Measurements from ENCODE around the gene CABP5. TPM values are rescaled to one million over a fixed set of nuclear protein-coding genes. Genes with fewer than 3 reads are reported as not detected.

Gene CABP5
- total RNA-seq, 1 experiment from 2014 or later: not detected

DNA sequence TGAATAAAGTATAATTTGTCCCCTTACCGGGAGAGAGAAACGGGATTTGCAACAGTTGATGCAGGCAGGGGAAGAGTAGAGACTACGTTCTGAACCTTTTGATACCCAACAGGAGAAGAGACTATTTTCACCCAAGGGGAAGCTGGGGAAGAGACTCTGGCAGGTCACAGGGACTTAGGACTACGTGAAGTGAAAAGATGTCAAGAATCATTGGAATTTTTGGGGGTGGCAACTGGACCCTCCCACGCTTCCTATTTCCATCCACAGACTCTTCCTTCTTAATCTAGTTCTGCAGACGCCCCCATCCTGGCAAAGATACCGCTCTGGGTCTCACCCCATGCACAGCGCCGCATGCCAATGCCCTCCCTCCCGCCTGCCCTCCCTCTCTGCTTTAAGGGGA is 13.8 kb downstream of the CABP5 start:
- no TSS peak for BruUV-seq (replicated peaks)
- CTCF ChIA-PET: no interaction called here
- Mint-ChIP-seq H3K36me3 (ENCODE audit: insufficient read depth, unreplicated experiment) (no peaks in the 10 kb centered on the region), H3K4me3 (ENCODE audit: unreplicated experiment) (no peak overlapping the region), H3K27me3 (ENCODE audit: insufficient read depth, unreplicated experiment) (peaks cover 71% of the 10 kb centered on the region), H3K27ac (ENCODE audit: low read depth, unreplicated experiment) (no peak overlapping the region), H3K4me1 (ENCODE audit: insufficient read depth, unreplicated experiment) (no peaks in the 10 kb centered on the region), H3K9me3 (ENCODE audit: unreplicated experiment) (no peaks in the 10 kb centered on the region)
- TF ChIP-seq, protein P1, sequence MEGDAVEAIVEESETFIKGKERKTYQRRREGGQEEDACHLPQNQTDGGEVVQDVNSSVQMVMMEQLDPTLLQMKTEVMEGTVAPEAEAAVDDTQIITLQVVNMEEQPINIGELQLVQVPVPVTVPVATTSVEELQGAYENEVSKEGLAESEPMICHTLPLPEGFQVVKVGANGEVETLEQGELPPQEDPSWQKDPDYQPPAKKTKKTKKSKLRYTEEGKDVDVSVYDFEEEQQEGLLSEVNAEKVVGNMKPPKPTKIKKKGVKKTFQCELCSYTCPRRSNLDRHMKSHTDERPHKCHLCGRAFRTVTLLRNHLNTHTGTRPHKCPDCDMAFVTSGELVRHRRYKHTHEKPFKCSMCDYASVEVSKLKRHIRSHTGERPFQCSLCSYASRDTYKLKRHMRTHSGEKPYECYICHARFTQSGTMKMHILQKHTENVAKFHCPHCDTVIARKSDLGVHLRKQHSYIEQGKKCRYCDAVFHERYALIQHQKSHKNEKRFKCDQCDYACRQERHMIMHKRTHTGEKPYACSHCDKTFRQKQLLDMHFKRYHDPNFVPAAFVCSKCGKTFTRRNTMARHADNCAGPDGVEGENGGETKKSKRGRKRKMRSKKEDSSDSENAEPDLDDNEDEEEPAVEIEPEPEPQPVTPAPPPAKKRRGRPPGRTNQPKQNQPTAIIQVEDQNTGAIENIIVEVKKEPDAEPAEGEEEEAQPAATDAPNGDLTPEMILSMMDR (IDR thresholded peaks at IDR 0.05; ENCODE audit: unreplicated experiment): no peak
- POLR2A ChIA-PET: no interaction called here
- no peak for DNase-seq (ENCODE audit: unreplicated experiment)
- intact Hi-C loops (cut with micrococcal nuclease): no loop called here

- POLR2A ChIA-PET: no interaction called here
- TF ChIP-seq, protein P1 (IDR thresholded peaks at IDR 0.05; ENCODE audit: unreplicated experiment): no peak
- no peaks in the 10 kb centered on the region for H3K4me1 Mint-ChIP-seq (ENCODE audit: insufficient read depth, unreplicated experiment)
- intact Hi-C loops (cut with micrococcal nuclease): no loop called here
- DNase-seq (ENCODE audit: unreplicated experiment): no peak
- no peaks in the 10 kb centered on the region for H3K36me3 Mint-ChIP-seq (ENCODE audit: insufficient read depth, unreplicated experiment)
- H3K9me3 Mint-ChIP-seq (ENCODE audit: unreplicated experiment): no peaks in the 10 kb centered on the region
- no peak overlapping the region for H3K27ac Mint-ChIP-seq (ENCODE audit: low read depth, unreplicated experiment)
- peaks cover 76% of the 10 kb centered on the region for H3K27me3 Mint-ChIP-seq (ENCODE audit: insufficient read depth, unreplicated experiment)
- no peak overlapping the region for H3K4me3 Mint-ChIP-seq (ENCODE audit: unreplicated experiment)
- CTCF ChIA-PET: interaction anchor here (0.6 to 0.7 kb wide), 2 partner anchors 55 to 166 kb away, joined by 3 read pairs; no protein-coding TSS in a partner anchor
- no TSS peak for BruUV-seq (replicated peaks)
These were observed 14.4 kb downstream of the CABP5 start for GRCh38 chr19:48029431-48029830.

- TF ChIP-seq, protein P1 (IDR thresholded peaks at IDR 0.05; ENCODE audit: unreplicated experiment): no peak
- peaks cover 84% of the 10 kb centered on the region for H3K27me3 Mint-ChIP-seq (ENCODE audit: insufficient read depth, unreplicated experiment)
- no peaks in the 10 kb centered on the region for H3K4me1 Mint-ChIP-seq (ENCODE audit: insufficient read depth, unreplicated experiment)
- H3K4me3 Mint-ChIP-seq (ENCODE audit: unreplicated experiment): no peak overlapping the region
- ChIA-PET CTCF (no interaction called here), POLR2A (no interaction called here)
- DNase-seq (ENCODE audit: unreplicated experiment): no peak
- no peak overlapping the region for H3K27ac Mint-ChIP-seq (ENCODE audit: low read depth, unreplicated experiment)
- intact Hi-C loops (cut with micrococcal nuclease): no loop called here
- BruUV-seq (replicated peaks): no TSS peak
- H3K9me3 Mint-ChIP-seq (ENCODE audit: unreplicated experiment): no peaks in the 10 kb centered on the region
- no peaks in the 10 kb centered on the region for H3K36me3 Mint-ChIP-seq (ENCODE audit: insufficient read depth, unreplicated experiment)
These were observed 18.4 kb downstream of the CABP5 start for GRCh38 chr19:48025480-48025879.

DNA sequence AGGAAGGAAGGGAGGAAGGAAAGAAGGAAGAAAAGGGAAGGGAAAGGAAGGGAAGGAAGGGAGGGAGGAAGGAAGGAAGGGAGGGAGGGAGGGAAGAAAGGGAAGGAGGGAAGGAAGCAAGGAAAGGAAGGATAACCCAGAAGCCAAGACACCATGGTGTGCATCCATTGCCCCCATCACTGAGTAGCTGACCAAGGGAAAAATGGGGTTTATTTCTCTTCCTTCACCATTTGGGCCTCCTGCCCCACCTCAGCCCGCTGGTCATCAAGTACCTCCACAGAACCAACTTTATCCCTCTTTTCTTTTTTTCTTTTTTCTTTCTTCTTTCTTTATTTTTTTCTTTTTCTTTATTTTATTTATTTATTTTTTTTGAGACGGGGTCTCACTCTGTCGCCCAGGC is 20.4 kb downstream of the CABP5 start:
- Mint-ChIP-seq H3K36me3 (ENCODE audit: insufficient read depth, unreplicated experiment) (no peaks in the 10 kb centered on the region), H3K27me3 (ENCODE audit: insufficient read depth, unreplicated experiment) (peaks cover 90% of the 10 kb centered on the region), H3K4me1 (ENCODE audit: insufficient read depth, unreplicated experiment) (no peaks in the 10 kb centered on the region), H3K9me3 (ENCODE audit: unreplicated experiment) (no peaks in the 10 kb centered on the region), H3K27ac (ENCODE audit: low read depth, unreplicated experiment) (no peak overlapping the region), H3K4me3 (ENCODE audit: unreplicated experiment) (no peak overlapping the region)
- ChIA-PET CTCF (interaction anchor here (0.6 to 0.7 kb wide), 3 partner anchors 10 to 519 kb away, joined by 3 to 4 read pairs (median 3); no protein-coding TSS in a partner anchor), POLR2A (no interaction called here)
- TF ChIP-seq, protein P1 (IDR thresholded peaks at IDR 0.05; ENCODE audit: unreplicated experiment): no peak
- no peak for DNase-seq (ENCODE audit: unreplicated experiment)
- no TSS peak for BruUV-seq (replicated peaks)
- intact Hi-C loops (cut with micrococcal nuclease): no loop called here

Data from MCF 10A (cell line).